Loucy (cell line): ENCODE results near the gene PKP4.
A peak's percentile ranks its signal among the peaks of the same experiment; 100 is the strongest.

Experiments used
- H2AFZ ChIP-seq: fragments of 200-600 bp; sonication (generic); 2 replicates; pipeline ENCODE4 v1.6.0; 2016; ENCODE audit warnings: antibody characterized with exemption, mild to moderate bottlenecking, low read length, moderate library complexity
- H3F3A ChIP-seq: fragments of 200-600 bp; 2 replicates; pipeline ENCODE4 v1.6.0; 2016; ENCODE audit warnings: antibody characterized with exemption, low read depth, mild to moderate bottlenecking
- H3K27me3 ChIP-seq: fragments of 200-600 bp; sonication (generic); 2 replicates; pipeline ENCODE4 v1.6.1; 2014; ENCODE audit warnings: low read length, mild to moderate bottlenecking; ENCODE audit not compliant: insufficient read depth, poor library complexity, severe bottlenecking
- H3K36me3 ChIP-seq: fragments of 200-600 bp; sonication (generic); 2 replicates; pipeline ENCODE4 v1.6.1; 2016; ENCODE audit warnings: low read length; ENCODE audit not compliant: insufficient read depth
- H3K4me1 ChIP-seq: fragments of 200-600 bp; sonication (generic); 2 replicates; pipeline ENCODE4 v1.5.1; 2014; ENCODE audit warnings: low read length, mild to moderate bottlenecking; ENCODE audit not compliant: insufficient read depth, poor library complexity, severe bottlenecking
- H3K4me2 ChIP-seq: fragments of 200-600 bp; sonication (generic); 2 replicates; pipeline ENCODE4 v1.6.0; 2014; ENCODE audit warnings: antibody characterized with exemption, low read length, low read depth, mild to moderate bottlenecking; ENCODE audit not compliant: poor library complexity, severe bottlenecking
- H3K4me3 ChIP-seq: fragments of 200-600 bp; sonication (generic); 2 replicates; pipeline ENCODE4 v1.5.1; 2014; ENCODE audit warnings: low read length, mild to moderate bottlenecking, mixed read lengths; ENCODE audit not compliant: poor library complexity, severe bottlenecking
- H3K79me2 ChIP-seq: fragments of 200-600 bp; sonication (generic); 2 replicates; pipeline ENCODE4 v1.6.1; 2014; ENCODE audit warnings: low read length; ENCODE audit not compliant: insufficient read depth
- H3K9ac ChIP-seq: fragments of 200-600 bp; sonication (generic); 2 replicates; pipeline ENCODE4 v1.6.0; 2014; ENCODE audit warnings: mild to moderate bottlenecking, low read depth, low read length, moderate library complexity; ENCODE audit not compliant: poor library complexity, severe bottlenecking
- H3K9me2 ChIP-seq: fragments of 200-600 bp; sonication (generic); replicated peaks from 2 replicates; pipeline ENCODE4 v1.6.1; 2016; ENCODE audit warnings: low read depth, low read length, mixed read lengths
- H3K9me3 ChIP-seq: fragments of 200-600 bp; sonication (generic); 2 replicates; pipeline ENCODE4 v1.6.1; 2014; ENCODE audit warnings: mild to moderate bottlenecking, antibody characterized with exemption, low read length, low read depth; ENCODE audit not compliant: insufficient read depth
- H4K20me1 ChIP-seq: fragments of 200-600 bp; sonication (generic); 2 replicates; pipeline ENCODE4 v1.6.0; 2014; ENCODE audit warnings: antibody characterized with exemption, low read length, mild to moderate bottlenecking; ENCODE audit not compliant: insufficient read depth, poor library complexity, severe bottlenecking
- CTCF ChIP-seq: fragments of 200-600 bp; sonication (generic); conservative IDR thresholded peaks from 2 replicates; pipeline ENCODE4 v1.5.1; 2014; ENCODE audit warnings: mild to moderate bottlenecking, antibody characterized with exemption, low read length
- EZH2phosphoT487 ChIP-seq: fragments of 200-600 bp; IDR thresholded peaks from 2 replicates; pipeline ENCODE4 v1.6.1; 2018; ENCODE audit warnings: antibody characterized with exemption, mild to moderate bottlenecking, moderate library complexity, borderline replicate concordance

The PKP4 gene

GRCh38 chr2:158561054-158561453 lies 104.3 kb downstream of the PKP4 start:
- Histone ChIP-seq H4K20me1 (peaks cover 41% of the 10 kb centered on the region), H3K4me2 (no peak overlapping the region), H3K27me3 (peaks cover 58% of the 10 kb centered on the region), H3K9me3 (no peaks in the 10 kb centered on the region), H2AFZ (no peak overlapping the region), H3K79me2 (no peaks in the 10 kb centered on the region), H3K9ac (no peak overlapping the region), H3K4me3 (no peak overlapping the region), H3K9me2 (no peaks in the 10 kb centered on the region), H3K36me3 (0 out of 2 replicates have a peak, but pooled peaks cover 2% of the 10 kb centered on the region), H3K4me1 (no peaks in the 10 kb centered on the region), H3F3A (no peaks in the 10 kb centered on the region)
- no peak for TF ChIP-seq CTCF
- no peak for TF ChIP-seq EZH2phosphoT487

GRCh38 chr2:158567208-158567607 lies 110.5 kb downstream of the PKP4 start:
- TF ChIP-seq CTCF (no peak), EZH2phosphoT487 (peak; percentile 97)
- Histone ChIP-seq H3F3A (no peaks in the 10 kb centered on the region), H3K4me2 (no peak overlapping the region)

GRCh38 chr2:158569284-158569683 lies 112.5 kb downstream of the PKP4 start:
- H3K4me3 ChIP-seq = no peak overlapping the region
- peaks cover 48% of the 10 kb centered on the region for H4K20me1 ChIP-seq
- H3K36me3 ChIP-seq = no peaks in the 10 kb centered on the region
- TF ChIP-seq EZH2phosphoT487 = no peak
- no peak for TF ChIP-seq CTCF
- H2AFZ ChIP-seq = no peak overlapping the region
- H3F3A ChIP-seq = no peaks in the 10 kb centered on the region
- no peak overlapping the region for H3K4me2 ChIP-seq
- no peaks in the 10 kb centered on the region for H3K4me1 ChIP-seq
- no peaks in the 10 kb centered on the region for H3K9me2 ChIP-seq
- H3K27me3 ChIP-seq = peaks cover 83% of the 10 kb centered on the region
- peaks cover 11% of the 10 kb centered on the region; the same call in 1 of the 2 replicates for H3K9me3 ChIP-seq
- no peak overlapping the region for H3K9ac ChIP-seq
- H3K79me2 ChIP-seq = no peaks in the 10 kb centered on the region

More at GRCh38 chr2:158567208-158567607, 110.5 kb downstream of the PKP4 start:
- no peaks in the 10 kb centered on the region for H3K4me1 ChIP-seq
- H2AFZ ChIP-seq = no peak overlapping the region
- no peaks in the 10 kb centered on the region for H3K9me2 ChIP-seq
- H3K27me3 ChIP-seq = peaks cover 90% of the 10 kb centered on the region
- 0 out of 2 replicates have a peak, but pooled peaks cover 6% of the 10 kb centered on the region for H3K9me3 ChIP-seq
- no peaks in the 10 kb centered on the region for H3K36me3 ChIP-seq
- H3K4me3 ChIP-seq = no peak overlapping the region
- no peak overlapping the region for H3K9ac ChIP-seq
- H4K20me1 ChIP-seq = peaks cover 56% of the 10 kb centered on the region
- no peaks in the 10 kb centered on the region for H3K79me2 ChIP-seq
